Measurements from ENCODE around the gene ZWILCH.
"Not testable (repeated sequence)": the region's sequence is repeated elsewhere in the genome, so short reads cannot be mapped to it uniquely, and the experiment has no call there.

ZWILCH gene

DNA sequence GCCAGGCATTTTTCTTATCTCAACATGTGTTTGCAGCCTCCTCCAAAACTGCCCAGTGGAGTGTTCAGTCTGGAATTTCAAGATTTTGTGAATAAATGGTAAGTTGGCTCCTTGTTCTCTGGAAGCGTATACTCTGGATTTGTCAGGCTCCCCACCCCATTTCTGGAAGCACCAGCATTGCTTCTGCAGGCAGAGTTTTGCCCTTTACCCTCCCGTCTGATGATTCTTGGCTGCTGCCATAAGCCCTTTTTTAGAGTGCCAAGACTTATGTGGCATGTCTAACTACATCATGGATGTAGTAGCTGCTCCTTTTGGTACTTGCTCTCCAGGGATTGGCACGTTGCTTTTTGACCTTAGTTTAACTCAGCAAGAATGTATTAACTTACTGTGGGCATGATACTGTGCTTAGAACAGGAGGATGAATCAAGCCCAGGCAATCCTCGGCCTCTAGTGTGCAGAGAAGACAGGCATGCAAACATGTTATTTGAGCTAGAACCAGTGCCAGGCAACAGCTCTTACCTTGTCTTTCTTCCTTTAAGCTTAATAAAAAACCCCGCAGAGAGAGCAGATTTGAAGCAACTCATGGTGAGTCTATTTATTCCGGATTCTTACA lies 15.8 kb upstream of the ZWILCH start:
- DNase-seq = no peak

DNA sequence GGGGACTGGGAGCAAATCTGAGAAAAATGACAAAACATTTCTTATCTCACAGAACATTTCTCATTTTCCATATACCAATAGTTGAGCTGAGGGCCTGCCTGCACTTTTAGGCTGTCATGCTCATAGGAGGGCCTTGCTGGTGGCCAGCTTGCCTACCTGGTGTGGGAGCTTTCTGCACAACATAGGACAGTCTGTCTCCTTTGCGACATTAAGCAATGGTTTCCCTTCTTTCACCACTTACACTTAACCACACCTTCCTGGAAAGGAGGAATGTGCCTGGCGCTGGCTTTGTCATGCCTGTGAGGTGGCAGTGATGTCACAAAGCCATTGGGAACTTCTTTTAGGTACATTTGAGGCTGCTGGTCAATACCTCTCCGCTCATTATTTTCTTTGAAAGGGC lies 13.3 kb upstream of the ZWILCH start:
- no peak for DNase-seq

DNA sequence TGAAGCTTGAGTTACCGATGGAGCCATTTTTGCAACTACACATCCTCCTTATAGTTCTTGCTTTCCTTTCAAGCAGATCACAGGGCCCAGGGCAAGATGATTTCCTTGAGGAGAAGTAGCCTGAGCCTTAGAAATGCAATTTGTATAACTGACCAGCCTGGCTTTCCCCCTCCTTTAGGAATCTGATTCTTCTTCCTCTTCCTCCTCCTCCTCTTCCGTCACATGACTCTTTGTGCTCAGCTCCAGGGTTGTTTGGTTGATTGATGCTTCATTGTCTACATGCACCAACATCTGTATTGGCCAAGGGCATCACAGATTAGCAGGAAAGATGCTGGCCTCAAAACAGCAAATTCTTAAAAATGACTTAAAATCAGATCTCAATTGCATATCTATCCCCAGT lies 10.9 kb upstream of the ZWILCH start:
- no peak for DNase-seq

DNA sequence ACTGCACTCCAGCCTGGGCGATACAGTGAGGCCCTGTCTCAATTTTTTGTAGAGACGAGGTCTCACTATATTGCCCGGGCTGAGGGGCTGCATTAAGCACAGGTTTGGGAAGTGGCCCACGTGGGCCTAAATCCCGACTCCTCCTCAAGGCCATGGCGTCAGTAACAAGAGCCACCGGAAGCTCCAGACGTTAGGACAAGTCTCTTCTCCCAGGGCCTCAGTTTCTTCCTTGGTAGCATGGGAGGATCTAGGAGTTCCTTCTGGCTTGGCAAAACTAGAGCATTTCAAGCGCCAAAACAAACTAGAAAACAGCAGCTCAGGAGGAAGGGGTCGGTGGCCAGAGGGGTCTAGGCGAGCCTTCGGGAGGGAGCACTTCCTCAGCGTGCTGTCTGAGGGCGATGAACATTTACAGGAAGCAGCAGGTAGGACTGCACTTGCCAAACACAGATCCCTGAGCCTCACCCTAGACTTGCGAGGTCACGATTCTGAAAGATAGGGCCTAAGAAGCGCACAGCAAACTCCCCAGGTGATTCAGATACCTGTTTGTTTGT lies 8.1 kb upstream of the ZWILCH start:
- DNase-seq = no peak

DNA sequence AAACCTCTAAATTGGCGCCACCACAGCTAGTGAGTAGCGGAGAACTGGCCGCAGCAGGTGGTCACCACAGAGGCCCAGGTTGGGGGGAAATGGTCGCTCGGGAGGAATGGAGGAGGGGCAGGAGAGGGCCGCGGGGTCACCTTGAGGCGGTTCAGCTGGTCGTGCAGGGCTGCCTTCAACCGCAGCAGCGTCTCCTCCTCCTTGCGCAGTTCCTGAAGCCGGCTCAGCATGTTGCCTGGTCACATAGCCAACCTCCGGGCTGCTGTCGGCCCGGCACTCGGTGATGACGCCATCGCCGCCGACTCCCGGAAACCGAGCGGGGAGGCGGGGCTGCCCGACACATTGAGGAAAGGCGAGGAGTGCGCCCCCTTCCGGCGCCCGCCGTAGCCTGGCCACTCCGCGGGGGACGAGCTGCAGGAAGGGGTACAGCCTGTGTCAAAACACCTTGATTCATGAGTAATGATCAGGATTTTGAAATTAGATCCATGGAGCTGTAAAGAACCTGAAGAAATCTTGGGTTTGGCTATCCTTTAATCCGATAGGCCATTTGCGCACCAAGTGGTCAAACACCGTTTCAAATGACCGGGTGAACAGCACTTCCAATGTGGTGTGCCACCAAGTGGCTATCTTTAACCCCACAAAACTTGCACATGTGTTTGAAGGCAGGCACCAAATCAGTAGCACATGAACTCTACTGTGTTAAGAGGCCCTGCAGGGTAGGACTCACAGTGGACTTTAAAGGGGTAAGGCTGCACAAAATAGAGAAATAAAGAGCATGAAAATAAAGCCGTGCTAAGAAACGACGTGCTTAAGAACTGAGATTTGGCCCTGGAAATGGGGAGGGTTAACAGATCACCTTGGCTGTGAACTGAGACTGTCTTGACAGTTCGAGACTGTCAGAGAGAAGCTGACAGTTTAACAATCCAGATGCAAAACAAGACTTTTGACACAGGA lies 7.3 kb upstream of the ZWILCH start, which contains the start of gene SNAPC5:
Gene SNAPC5 (minus strand): TSS at position 261 of the 954 bp plus-strand sequence. CDS start 31 bp downstream, at position 230.
- peak; percentile 95 for DNase-seq

DNA sequence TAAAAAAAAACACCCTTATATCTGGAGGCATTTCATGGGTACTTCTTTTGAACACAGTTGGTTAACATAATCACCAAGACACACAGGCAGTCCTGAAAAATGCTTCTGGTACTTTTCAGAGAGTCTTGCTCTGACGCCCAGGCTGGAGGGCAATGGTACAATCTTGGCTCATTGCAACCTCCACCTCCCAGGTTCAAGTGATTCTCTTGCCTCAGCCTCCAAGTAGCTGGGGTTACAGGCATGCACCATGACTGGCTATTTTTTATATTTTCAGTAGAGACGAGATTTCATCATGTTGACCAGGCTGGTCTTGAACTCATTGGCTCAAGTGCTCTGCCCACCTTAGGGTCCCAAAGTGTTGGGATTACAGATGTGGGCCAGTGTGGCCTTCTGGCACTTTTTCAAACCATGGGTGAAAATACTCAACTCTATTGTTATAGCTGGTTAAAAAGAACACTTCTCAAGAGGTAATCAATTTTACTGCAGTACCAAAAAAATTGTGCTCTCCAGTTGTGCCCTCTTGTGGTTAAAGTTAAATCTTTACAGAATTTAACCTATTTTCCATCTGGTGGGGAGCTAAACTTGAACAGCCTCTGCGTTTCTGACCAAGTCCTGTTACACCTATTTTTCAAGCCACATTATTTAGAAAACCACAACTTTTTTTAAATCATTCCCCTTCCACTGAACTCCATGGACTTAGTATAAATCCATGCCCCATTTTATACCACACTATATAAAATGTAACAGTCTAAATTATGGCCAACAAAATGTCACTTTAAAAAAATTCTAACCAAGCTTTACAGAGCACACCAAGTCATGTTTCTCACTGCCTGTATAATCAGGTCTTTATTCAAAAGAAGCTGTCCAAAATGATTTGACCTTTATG lies 6.4 kb upstream of the ZWILCH start:
- no peak for DNase-seq

DNA sequence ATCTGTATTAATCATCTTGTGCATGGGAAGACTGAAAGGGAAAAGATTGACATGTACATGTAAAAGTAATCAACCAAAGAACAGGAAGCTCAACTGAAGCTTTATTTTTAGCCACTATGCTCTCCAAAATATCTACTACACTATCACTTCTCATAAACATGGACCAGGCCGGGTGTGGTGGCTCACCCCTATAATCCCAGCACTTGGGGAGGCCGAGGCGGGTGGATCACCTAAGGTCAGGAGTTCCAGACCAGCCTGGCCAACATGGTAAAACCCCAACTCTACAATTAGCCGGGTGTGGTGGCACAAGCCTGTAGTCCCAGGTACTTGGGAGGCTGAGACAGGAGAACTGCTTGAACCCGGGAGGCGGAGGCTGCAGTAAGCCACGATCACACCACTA lies 4.8 kb upstream of the ZWILCH start:
- not testable (repeated sequence) for DNase-seq

DNA sequence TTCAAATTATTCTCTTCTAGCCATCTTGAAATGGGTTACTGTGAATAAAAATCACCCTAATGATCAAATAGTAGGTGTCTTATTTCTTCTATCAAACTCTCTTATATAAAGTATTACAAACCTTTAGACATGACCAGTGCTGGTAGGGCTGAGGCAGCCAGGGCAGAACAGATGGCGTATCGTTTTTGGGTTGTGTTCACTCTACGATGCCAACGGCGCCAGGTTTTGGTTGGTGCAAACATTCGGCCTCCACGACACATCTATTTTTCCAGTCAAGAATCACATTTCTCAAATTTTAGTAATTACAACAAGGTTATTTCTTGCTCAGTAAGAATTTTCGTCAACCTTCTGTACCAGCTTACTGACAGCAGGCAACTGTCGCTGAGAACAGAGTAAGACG lies 2.6 kb upstream of the ZWILCH start:
- DNase-seq = no peak

DNA sequence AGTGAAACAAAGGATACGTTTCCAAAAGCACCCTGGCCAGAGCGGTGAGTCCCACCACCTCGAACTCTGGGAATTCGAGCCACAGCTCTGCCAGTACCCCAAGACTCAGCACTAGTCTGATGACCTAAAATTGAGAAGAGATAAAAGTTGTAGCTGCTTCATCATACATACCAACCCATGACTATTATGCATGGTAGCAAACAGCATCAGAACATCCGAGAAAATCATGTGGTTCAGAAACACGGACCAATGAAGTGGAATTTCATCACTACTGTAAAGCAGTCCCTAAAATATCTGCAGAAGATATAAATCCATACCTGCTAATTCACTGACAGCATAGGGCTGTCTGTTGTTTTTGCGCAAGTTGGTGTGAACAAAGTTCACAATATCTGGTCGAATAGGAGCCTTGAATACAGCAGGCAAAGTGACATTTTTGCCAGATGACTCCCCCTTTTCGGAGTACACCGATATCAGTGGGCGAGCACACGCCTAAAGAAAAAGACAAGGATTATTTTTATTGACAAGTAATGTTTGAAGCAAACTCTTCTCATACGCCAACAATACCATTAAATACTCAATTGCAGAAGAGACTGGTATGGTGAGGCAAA lies 2.0 kb upstream of the ZWILCH start:
- DNase-seq = not testable (repeated sequence)

DNA sequence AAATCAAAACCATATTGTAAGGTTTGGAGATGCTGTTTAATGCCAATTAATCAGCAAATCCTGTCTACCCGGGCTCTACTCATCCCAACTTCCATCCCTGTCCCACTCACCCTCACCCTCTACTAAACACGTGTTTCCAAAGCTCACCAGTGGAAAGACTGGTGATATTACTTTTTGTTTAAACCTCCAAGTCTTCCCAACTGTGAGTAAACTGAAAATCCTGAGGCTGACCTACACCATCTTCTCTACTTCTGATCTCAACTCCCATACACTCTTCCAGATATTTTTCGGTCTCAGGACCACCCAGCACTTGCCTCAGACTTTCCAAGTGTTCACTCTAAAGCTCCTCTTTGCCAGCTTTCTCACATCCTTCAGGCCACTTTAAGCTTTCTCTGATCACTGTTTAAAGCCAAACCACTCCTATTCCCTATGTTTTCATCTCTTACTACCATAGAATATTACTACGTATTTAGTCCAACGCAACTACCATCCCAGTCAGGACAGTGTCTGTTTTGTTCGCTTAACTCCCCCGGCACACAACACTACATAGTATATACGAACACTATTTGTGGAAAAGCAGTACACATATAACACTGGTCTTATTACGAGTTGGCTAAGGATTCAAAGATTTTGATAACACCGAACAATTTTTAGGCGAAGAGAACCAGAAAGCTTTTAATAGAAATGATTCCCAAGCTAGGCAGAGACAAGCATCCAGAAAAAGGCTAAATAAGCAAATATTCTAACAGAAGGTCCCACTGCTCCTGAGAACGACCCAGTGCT lies 1.2 kb upstream of the ZWILCH start:
- no peak for DNase-seq

DNA sequence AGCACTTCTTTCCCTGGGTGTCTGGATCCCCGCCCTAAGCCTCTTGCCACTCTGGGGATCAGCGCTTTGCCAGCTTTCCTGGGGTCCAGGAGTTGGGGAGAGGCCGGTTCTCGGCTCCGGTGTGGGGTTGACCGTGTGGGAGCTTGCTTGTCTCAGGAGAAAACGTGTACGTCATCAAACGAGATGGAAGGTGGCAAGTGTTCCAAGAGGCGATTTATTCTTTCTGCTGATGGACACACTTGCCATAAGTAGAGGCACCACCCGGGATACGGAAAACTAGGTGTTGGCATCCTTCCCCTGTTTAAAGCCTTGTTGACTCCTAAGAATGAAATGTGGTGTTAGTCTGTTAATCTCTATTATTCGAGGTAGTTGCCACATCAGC lies 295 bp downstream of the ZWILCH start:
- no peak for DNase-seq

DNA sequence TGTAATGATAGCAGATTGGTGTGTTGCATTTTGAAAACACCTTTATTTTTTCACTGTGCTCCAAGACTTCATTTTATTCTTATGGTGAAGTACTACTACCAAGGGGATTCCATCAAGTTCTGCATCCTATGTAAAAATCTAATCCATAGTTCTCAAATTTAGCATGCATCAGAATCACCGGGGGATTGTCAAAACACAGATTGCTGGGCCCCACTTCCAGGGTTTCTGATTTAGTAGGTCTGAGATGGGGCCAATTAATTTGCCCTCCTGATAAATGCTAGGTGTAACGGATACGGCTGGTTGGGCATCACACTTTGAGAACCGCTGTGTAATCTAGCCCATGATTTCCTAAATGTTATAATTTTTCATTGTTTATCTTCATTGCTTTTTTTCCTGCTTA lies 692 bp downstream of the ZWILCH start:
- no peak for DNase-seq

DNA sequence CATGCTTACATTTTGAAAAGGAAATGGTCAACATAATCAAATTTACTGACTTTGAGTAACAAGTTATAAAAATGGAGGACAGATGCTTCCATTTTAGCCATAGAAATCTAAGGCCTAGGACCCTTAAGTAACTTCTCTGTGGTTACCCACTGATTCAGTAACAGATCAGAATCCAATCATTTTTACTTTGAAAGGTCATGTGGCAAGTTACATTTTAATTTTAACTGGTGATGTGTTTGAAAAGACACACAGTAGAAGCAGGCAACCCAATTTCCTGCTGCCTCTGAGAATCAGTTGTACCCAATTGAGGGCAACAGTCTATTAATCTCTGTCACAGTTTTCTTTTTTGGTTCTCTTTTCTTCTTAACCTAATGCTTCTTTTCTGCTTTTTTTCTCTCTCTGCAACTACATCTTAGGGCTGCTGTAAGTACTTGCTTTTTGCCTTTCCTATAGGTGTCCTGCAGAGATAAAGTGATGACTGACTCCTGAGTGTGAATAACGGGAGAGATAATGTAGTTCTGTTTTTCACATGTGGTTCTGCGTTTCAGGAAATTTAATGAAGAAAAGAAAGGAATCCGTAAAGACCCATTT lies 3.3 kb downstream of the ZWILCH start:
- no peak for DNase-seq

DNA sequence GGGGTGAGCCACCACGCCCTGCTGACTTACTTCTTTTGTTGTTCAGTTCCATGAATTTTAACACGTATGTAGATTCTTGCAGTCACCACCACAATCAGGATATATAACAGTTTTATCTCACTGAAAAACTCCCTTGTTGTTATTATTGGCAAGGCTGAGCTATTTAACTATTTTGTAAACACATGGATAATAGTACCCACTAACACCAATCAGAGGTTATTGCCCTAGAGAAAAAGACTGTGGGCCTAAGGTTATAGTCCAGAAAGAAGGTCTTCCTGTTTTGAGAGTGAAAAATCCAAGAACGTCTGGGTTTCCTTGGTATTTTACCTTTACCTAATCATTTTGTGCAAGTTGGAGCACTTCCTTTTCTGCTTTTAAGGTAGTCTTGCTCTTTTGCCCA lies 9.5 kb downstream of the ZWILCH start:
- DNase-seq = no peak

DNA sequence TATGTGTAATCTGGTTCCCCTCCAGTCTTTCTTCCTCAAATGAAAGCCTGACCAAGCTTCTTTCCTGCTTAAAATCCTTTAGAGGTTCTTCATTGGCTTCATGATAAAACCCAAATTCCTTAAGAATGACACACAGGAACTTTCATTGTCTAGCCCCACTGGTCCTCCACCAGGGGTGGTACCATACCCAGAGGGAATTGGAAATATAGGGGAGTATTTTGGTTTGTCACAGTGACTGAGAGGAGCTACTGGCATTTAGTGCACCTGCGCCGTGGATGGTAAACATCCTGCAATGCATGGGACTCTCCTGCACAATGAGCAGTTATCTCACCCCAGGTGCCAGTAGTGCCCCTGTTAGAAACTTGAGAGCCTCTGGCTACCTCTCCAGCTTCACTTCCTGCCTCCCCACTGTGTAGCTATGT lies 10.8 kb downstream of the ZWILCH start:
- no peak for DNase-seq

DNA sequence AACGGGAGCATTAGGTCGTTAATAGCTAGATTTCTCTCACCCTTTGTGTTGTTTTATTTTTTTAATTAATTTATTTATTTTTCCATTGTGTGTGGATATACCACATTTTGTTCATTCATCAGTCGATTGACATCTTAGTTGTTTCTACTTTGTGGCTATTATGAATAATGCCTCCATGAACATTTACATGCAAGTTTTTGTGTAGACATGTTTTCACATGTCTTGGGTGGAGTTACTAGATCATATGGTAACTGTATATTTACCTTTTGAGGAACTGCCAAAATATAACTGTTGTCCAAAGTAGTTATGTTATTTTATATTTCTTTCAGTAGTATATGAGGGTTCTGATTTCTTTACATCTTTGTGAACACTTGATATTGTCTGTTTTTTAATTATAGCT lies 18.8 kb downstream of the ZWILCH start:
- DNase-seq = no peak

DNA sequence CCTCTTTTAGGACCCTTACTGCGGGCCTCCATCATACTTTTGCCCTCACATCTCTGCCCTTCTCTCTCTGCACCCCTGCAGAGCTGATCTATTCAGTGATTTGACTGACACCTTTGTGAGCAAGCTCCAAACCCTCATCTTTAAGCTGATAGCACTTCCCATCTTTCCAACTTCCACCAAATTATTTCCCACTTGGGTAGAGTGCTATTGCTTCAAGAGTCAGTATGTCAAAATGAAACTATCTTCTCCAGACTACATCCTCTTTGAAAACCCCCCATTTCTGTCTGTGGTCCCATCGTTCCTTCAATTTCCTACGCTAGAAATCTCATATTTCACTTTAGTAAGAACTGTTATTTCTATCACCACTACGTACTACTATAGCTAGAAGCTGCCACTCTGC lies 19.7 kb downstream of the ZWILCH start:
- no peak for DNase-seq

DNA sequence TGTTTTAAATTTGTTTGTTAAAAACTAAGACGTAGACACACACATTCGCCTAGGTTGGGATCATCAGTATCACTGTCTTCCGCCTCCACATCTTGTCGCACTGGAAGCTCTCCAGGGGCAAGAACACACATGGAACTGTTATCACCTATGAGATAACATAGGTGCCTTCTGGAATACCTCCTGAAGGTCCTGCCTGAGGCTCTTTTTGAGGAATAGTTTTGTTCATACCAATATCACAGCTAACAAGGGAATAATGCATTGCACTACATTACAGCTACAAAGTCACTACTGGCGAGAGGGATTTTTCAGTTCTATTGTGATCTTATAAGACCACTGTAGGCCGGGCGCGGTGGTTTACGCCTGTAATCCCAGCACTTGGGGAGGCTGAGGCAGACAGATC lies 29.9 kb downstream of the ZWILCH start:
- DNase-seq = no peak

DNA sequence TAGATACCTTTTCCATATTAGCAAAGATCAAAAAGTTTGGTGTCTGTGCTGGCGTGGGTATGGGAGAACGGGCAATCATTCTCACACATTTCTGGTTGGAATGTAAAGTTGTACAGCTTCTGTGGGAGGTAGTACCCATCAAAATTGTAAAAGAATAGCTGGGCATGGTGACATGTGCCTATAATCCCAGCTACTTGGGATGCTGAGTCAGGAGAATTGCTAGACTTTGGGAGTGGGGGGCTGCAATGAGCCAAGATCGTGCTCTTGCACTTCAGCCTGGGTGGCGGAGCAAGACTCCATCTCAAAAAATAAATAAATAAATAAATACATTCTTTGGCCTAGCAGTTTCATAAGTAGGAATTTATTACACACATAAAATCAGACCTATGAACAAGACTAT lies 37.8 kb downstream of the ZWILCH start:
- DNase-seq = no peak

DNA sequence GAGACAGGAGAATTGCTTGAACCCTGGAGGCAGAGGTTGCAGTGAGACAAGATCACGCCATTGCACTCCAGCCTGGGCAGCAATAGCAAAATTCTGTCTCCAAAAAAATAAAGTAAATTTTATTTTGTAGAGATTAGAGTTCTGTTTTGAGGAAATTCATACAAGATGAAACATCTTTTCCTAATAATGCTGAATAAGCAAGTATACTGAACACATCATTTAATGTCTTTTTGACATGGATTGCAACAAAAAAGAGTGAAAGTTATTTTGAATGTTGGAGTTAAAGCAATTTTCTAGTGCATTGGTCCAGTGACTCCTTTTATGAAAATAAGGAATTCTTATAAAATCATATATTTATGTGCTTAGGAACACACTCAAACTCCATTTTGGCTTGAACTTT lies 40.1 kb downstream of the ZWILCH start:
- no peak for DNase-seq

DNA sequence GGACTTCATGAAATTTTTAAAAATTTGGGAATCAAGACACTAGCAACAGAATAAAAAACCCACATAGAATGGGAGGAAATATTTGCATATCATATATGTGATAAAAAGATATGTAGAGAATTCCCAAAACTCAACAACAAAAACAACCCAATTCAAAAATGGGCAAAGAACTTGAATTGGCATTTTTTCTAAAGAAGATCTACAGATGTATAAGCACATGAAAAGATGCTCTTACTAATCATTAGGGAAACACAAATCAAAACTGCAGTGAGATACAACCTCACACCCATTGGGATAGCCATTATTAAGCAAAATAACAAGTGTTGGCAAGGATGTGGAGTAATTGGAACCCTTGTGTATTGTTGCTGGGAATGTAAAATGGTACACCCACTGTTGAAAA lies 50.6 kb downstream of the ZWILCH start:
- no peak for DNase-seq
